ENCODE data around the gene NEAT1. TPM values are rescaled to one million over a fixed set of nuclear protein-coding genes. Genes with fewer than 3 reads are reported as not detected.
A peak's percentile ranks its signal among the peaks of the same experiment; 100 is the strongest.

NEAT1 gene
- total RNA-seq, 1 experiment from 2014 or later = 12.9 TPM

DNA sequence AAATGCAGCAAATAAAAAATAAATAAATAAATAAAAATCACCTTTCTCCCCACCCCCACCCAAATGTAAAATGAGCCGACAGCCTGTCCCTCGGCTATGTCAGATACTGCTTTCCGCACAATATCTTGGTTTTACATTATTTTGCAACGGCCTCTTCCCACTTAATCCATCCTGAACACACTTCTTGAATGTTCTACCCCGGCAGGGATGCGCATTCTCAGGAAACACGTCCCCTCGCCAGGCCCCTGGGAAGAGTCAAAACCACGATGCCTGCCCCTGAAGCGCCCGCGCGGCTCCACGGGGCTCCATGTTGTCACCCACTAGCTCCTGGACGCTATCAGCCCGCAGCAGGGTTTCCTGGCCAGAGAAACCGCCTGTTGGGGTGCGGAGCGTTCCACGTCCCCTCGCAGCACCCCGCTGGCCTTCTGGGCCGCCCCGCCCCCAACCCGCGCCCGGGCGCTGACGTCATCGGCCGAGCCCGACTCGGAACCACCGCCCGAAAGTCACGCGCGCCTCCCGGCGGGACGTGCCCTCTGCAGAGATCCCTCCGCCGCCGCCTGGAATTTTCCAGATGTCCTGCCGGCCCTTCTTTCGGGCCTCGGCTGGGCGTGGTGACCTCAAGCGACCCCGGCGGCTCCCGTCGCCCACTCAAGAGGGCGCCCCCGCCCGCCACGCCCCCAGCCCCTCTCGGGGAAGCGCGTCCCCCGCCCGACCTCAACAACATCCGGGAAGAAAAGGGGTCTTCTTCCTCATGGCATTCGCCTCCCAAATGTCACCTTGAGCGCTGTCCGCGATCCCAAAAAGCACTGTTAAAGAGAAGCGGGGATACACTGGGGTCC, 585 bp upstream of the NEAT1 start:
- DNase-seq (ENCODE audit: low read depth) = peak; percentile 94

DNA sequence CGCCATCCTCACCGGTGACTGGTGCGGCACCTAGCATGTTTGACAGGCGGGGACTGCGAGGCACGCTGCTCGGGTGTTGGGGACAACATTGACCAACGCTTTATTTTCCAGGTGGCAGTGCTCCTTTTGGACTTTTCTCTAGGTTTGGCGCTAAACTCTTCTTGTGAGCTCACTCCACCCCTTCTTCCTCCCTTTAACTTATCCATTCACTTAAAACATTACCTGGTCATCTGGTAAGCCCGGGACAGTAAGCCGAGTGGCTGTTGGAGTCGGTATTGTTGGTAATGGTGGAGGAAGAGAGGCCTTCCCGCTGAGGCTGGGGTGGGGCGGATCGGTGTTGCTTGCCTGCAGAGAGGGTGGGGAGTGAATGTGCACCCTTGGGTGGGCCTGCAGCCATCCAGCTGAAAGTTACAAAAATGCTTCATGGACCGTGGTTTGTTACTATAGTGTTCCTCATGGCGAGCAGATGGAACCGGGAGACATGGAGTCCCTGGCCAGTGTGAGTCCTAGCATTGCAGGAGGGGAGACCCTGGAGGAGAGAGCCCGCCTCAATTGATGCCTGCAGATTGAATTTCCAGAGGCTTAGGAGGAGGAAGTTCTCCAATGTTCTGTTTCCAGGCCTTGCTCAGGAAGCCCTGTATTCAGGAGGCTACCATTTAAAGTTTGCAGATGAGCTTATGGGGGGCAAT, 1.1 kb downstream of the NEAT1 start:
- DNase-seq (ENCODE audit: low read depth) = no peak

DNA sequence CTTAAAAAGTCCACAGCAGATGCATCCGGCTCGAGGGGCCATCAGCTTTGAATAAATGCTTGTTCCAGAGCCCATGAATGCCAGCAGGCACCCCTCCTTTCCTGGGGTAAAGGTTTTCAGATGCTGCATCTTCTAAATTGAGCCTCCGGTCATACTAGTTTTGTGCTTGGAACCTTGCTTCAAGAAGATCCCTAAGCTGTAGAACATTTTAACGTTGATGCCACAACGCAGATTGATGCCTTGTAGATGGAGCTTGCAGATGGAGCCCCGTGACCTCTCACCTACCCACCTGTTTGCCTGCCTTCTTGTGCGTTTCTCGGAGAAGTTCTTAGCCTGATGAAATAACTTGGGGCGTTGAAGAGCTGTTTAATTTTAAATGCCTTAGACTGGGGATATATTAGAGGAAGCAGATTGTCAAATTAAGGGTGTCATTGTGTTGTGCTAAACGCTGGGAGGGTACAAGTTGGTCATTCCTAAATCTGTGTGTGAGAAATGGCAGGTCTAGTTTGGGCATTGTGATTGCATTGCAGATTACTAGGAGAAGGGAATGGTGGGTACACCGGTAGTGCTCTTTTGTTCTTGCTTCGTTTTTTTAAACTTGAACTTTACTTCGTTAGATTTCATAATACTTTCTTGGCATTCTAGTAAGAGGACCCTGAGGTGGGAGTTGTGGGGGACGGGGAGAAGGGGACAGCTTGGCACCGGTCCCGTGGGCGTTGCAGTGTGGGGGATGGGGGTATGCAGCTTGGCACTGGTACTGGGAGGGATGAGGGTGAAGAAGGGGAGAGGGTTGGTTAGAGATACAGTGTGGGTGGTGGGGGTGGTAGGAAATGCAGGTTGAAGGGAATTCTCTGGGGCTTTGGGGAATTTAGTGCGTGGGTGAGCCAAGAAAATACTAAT, 1.9 kb downstream of the NEAT1 start:
- peak; percentile 63 for DNase-seq (ENCODE audit: low read depth)

DNA sequence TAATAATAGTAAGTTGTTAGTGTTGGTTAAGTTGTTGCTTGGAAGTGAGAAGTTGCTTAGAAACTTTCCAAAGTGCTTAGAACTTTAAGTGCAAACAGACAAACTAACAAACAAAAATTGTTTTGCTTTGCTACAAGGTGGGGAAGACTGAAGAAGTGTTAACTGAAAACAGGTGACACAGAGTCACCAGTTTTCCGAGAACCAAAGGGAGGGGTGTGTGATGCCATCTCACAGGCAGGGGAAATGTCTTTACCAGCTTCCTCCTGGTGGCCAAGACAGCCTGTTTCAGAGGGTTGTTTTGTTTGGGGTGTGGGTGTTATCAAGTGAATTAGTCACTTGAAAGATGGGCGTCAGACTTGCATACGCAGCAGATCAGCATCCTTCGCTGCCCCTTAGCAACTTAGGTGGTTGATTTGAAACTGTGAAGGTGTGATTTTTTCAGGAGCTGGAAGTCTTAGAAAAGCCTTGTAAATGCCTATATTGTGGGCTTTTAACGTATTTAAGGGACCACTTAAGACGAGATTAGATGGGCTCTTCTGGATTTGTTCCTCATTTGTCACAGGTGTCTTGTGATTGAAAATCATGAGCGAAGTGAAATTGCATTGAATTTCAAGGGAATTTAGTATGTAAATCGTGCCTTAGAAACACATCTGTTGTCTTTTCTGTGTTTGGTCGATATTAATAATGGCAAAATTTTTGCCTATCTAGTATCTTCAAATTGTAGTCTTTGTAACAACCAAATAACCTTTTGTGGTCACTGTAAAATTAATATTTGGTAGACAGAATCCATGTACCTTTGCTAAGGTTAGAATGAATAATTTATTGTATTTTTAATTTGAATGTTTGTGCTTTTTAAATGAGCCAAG, 2.7 kb downstream of the NEAT1 start:
- DNase-seq (ENCODE audit: low read depth) = peak; percentile 76

- DNase-seq (ENCODE audit: low read depth) = peak; percentile 66
Observed at GRCh38 chr11:65425971-65426838, 3.6 kb downstream of the NEAT1 start.

GRCh38 chr11:65426839-65427690, 4.5 kb downstream of the NEAT1 start:
- peak; percentile 83 for DNase-seq (ENCODE audit: low read depth)

GRCh38 chr11:65427691-65428577, 5.3 kb downstream of the NEAT1 start:
- DNase-seq (ENCODE audit: low read depth) = peak; percentile 83

- no peak for DNase-seq (ENCODE audit: low read depth)
Observed at GRCh38 chr11:65428578-65429067, 6.0 kb downstream of the NEAT1 start.

DNA sequence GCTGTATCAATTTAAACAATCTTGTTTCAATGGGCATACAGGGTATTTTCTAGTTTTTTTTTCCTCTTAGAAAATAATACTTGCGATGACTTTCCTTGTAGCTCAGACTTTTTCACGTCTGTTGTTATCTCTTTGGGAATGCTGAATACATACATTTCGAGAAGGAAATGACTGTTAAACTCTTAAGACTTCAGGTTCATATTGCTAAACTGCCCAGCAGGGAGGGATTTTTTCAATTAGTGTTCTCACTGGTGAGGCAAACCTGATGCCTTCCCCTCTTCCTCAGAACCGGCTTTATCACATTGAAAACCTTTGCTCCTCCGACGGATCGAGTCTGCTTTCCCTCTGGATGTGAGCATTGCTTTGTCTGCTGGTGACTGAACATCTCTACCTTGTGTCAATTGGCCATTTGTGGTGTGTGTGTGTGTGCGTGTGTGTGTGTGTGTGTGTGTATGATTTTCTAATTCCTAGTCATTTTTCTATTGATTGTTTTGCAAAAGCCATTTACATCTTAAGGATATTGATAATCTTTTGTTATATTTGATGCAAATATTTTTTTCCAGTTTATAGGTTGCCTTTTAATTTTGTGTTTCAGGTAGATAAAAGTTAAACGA, 6.6 kb downstream of the NEAT1 start:
- peak; percentile 78 for DNase-seq (ENCODE audit: low read depth)

GRCh38 chr11:65429724-65430405, 7.3 kb downstream of the NEAT1 start:
- peak; percentile 82 for DNase-seq (ENCODE audit: low read depth)

DNA sequence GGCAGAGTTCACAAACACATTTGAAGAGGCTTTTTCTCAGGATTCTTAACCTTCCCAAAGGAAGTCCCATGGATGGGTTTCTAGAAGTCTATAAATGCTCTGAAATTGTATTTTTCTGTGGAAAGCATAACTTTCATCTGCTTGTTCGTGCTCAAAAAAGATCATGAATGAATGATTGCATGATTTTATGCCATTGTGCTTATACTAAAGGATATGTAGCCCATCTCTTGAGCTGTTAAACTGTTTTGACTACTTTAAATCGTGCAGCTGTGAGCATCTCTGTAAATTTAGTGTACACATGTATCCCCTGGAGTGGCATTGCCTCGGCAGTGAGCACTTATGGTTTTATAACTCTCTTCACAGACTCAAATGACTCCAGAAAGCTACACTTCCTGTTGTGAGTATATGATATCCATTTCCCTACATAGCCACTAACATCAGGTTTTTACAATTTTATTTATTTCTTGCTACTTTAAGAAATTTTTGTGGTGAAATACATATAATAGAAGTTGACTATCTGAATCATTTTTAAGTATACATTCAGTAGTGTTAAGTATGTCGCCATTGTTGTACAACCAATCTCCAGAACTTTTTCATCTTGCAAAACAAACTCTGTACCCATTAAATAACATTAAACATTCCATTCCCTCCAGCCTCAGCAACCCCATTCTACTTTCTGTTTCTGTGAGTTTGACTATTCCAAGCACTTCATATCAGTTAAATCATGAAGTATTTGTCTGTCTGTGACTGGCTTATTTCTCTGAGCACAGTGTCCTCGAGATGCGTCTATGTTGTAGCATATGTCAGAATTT, 8.0 kb downstream of the NEAT1 start:
- no peak for DNase-seq (ENCODE audit: low read depth)

DNA sequence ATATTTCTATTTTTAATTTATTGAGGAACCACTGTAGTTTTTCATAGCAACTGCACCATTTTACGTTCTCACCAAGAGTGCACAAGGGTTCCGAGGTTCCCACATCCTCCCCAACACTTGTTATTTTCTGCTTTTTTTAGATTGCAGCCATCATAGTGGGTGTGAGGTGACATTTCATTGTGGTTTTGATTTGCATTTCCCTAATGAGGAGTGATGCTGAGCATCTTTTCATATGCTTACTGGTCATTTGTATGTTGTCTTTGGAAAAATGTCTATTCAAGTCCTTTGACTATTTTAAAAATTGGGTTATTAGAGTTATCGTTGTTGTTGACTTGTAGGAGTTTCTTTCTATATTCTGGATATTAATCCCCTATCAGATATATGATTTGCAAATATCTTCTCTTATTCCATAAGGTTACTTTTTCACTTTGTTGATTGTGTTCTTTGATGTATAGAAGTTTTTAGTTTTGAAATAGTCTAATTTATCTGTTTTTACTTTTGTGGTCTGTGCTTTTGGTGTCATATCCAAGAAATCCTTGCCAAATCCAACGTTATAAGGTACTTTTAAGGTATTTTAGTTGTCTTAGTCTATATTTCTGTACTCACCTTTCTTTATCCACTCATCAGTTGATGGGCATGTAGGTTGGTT, 9.0 kb downstream of the NEAT1 start:
- no peak for DNase-seq (ENCODE audit: low read depth)

DNA sequence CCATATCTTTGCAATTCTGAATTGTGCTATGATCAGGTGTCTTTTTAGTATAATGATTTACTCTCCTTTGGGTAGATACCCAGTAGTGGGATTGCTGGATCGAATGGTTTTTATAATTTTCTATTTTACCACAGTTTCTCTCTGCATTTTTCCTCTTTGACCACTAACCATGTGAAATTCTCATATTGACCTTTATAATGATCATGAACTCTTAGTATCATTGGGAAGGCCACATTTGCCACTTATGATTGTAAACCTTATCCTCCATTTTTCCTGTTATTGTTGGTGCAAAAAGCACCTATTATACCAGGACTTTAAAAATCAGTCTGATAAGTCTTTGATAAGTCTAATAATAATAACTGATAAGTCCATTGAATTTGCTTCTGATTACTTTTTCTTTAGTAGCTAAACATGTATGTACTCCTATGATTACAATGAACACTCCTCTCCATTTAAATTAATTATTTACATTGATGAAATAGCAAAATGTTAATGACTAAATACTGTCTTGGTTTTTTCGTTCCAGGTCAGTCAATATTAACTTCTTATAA, 9.6 kb downstream of the NEAT1 start:
- DNase-seq (ENCODE audit: low read depth) = no peak

DNA sequence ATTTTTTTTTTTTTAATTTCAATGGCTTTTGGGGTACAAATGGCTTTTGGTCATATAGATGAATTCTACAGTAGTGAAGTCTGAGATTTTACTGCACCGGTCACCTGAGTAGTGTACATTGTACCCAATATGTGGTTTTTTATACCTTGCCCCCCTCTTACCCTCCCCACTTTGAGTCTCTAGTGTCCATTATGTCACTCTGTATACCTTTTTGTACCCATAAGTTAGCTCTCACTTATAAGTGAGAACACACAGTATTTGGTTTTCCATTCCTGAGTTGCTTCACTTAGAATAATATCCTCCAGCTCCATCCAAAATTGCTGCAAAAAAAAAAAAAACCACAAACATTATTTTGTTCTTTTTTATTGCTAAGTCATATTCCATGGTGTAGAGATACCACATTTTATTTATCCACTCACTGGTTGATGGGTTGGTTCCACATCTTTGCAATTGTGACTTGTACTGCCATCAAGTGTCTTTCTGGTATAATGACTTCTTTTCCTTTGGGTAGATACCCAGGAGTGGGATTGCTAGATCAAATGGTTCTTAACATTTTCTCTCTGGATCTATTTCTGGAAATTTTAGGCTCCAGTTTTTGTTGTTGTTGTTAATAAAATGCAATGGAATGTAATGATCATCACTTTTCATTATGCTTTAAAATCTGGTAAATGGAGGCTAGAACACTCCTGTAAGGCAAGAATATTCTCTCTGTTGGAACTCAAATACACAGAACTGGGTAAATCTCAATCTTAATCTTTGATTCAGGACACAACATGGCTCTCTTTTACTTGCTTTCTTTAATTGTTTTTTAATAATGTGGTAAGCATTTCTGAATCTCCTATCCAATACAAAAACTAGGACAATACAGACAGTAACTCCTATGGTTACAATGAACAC, 10.3 kb downstream of the NEAT1 start:
- DNase-seq (ENCODE audit: low read depth) = no peak
